IMR-90 (cell line): ENCODE results near the gene MYADM. TPM values are rescaled to one million over a fixed set of nuclear protein-coding genes. Genes with fewer than 3 reads are reported as not detected.

Source experiments
- ATAC-seq: fragments of 200-7000 bp; cut with Tn5 transposase; 2 replicates; pipeline ENCODE4 v1.9.1; 2020; ENCODE audit warnings: low read depth, mild to moderate bottlenecking, moderate library complexity
- BruUV-seq: library from RNA; stranded (reverse); fragments of 400-500 nt; replicated peaks from 2 replicates; lab custom pipeline; 2021; lab: Mats Ljungman, UMichigan
- CTCF ChIA-PET: fragments of 300-600 bp; formaldehyde crosslinking; extraction: SDS; loops from one replicate; lab custom pipeline; 2021; ENCODE audit warnings: antibody characterized with exemption; lab: Yijun Ruan, JAX
- POLR2A ChIA-PET: fragments of 300-600 bp; sonication (Branson Sonifier 250); formaldehyde crosslinking; loops from one replicate; lab custom pipeline; 2022; ENCODE audit warnings: antibody characterized with exemption; ENCODE audit not compliant: unreplicated experiment; lab: Charles Lee
- DNase-seq: peaks from one replicate; pipeline ENCODE4 v3.0.0; 2013
- H2AFZ ChIP-seq: replicated peaks from 2 replicates; pipeline ENCODE3; 2013; ENCODE audit warnings: low read length, mild to moderate bottlenecking; ENCODE audit not compliant: poor library complexity
- H2AK5ac ChIP-seq: 2 replicates; pipeline ENCODE4 v1.6.1; 2013; ENCODE audit warnings: low read depth, low read length, inconsistent platforms
- H2AK9ac ChIP-seq: replicated peaks from 2 replicates; pipeline ENCODE3; 2013; ENCODE audit warnings: mild to moderate bottlenecking, low read depth, low read length, moderate library complexity; ENCODE audit not compliant: poor library complexity
- H2BK120ac ChIP-seq: 2 replicates; pipeline ENCODE4 v1.6.1; 2013; ENCODE audit warnings: low read depth, low read length, inconsistent platforms
- H2BK15ac ChIP-seq: 3 replicates; pipeline ENCODE4 v1.6.1; 2013; ENCODE audit warnings: low read depth, low read length, inconsistent platforms
- H2BK20ac ChIP-seq: 2 replicates; pipeline ENCODE4 v1.6.1; 2013; ENCODE audit warnings: low read depth, mild to moderate bottlenecking, inconsistent platforms, low read length, moderate library complexity
- H2BK5ac ChIP-seq: 2 replicates; pipeline ENCODE4 v1.6.1; 2013; ENCODE audit warnings: mild to moderate bottlenecking, low read depth, low read length, inconsistent platforms; ENCODE audit not compliant: poor library complexity, severe bottlenecking
- H3K14ac ChIP-seq: replicated peaks from 2 replicates; pipeline ENCODE4 v1.6.1; 2013; ENCODE audit warnings: low read depth, low read length, inconsistent platforms
- H3K18ac ChIP-seq: 2 replicates; pipeline ENCODE4 v1.6.1; 2013; ENCODE audit warnings: low read depth, low read length, control low read depth
- H3K23ac ChIP-seq: 2 replicates; pipeline ENCODE4 v1.6.1; 2013; ENCODE audit warnings: low read depth, low read length, inconsistent platforms
- H3K27ac ChIP-seq: 2 replicates; pipeline ENCODE4 v1.5.1; 2013; ENCODE audit warnings: mild to moderate bottlenecking, control low read depth, low read length; ENCODE audit not compliant: insufficient read depth
- H3K27me3 ChIP-seq: 2 replicates; pipeline ENCODE4 v1.6.1; 2013; ENCODE audit warnings: low read length; ENCODE audit not compliant: control insufficient read depth, insufficient read depth
- H3K36me3 ChIP-seq: 2 replicates; pipeline ENCODE4 v1.6.1; 2013; ENCODE audit warnings: low read length, mixed read lengths; ENCODE audit not compliant: control insufficient read depth, insufficient read depth
- H3K4ac ChIP-seq: 2 replicates; pipeline ENCODE4 v1.6.1; 2013; ENCODE audit warnings: low read depth, low read length, inconsistent platforms
- H3K4me1 ChIP-seq: 2 replicates; pipeline ENCODE4 v1.6.1; 2013; ENCODE audit warnings: low read length, mixed read lengths; ENCODE audit not compliant: control insufficient read depth, insufficient read depth
- H3K4me2 ChIP-seq: 2 replicates; pipeline ENCODE4 v1.6.1; 2013; ENCODE audit warnings: low read depth, mild to moderate bottlenecking, control low read depth, low read length, moderate library complexity
- H3K4me3 ChIP-seq: 2 replicates; pipeline ENCODE4 v1.5.1; 2013; ENCODE audit warnings: low read depth, mild to moderate bottlenecking, control low read depth, low read length, moderate library complexity; ENCODE audit not compliant: insufficient read depth
- H3K56ac ChIP-seq: 2 replicates; pipeline ENCODE4 v1.6.1; 2013; ENCODE audit warnings: low read length, inconsistent platforms; ENCODE audit not compliant: insufficient read depth; ENCODE audit errors: extremely low read depth
- H3K79me1 ChIP-seq, 2 experiments: 2 replicates each; pipeline ENCODE4 v1.6.1; 2013; ENCODE audit warnings: low read length in 2 of 2, inconsistent platforms in 1 of 2, low read depth in 1 of 2
- H3K9ac ChIP-seq: 2 replicates; pipeline ENCODE4 v1.6.1; 2013; ENCODE audit warnings: low read depth, low read length, control low read depth
- H3K9me1 ChIP-seq: 2 replicates; pipeline ENCODE4 v1.6.1; 2013; ENCODE audit warnings: low read length, inconsistent platforms; ENCODE audit not compliant: insufficient read depth
- H3K9me3 ChIP-seq: 2 replicates; pipeline ENCODE4 v1.6.1; 2013; ENCODE audit warnings: low read length; ENCODE audit not compliant: control insufficient read depth, insufficient read depth
- H4K20me1 ChIP-seq: 2 replicates; pipeline ENCODE4 v1.6.1; 2013; ENCODE audit warnings: low read length, inconsistent platforms; ENCODE audit not compliant: insufficient read depth
- H4K5ac ChIP-seq: 2 replicates; pipeline ENCODE4 v1.6.1; 2013; ENCODE audit warnings: mild to moderate bottlenecking, low read depth, low read length, control low read depth
- H4K8ac ChIP-seq, 2 experiments: 2 replicates each; pipeline ENCODE4 v1.6.1; 2013; ENCODE audit warnings: low read depth in 2 of 2, low read length in 2 of 2, control low read depth in 1 of 2, inconsistent platforms in 1 of 2
- H4K91ac ChIP-seq: 2 replicates; pipeline ENCODE4 v1.6.1; 2013; ENCODE audit warnings: low read depth, low read length, inconsistent platforms; ENCODE audit not compliant: insufficient read depth
- ELK1 ChIP-seq: fragments of 150-350 bp; IDR thresholded peaks from 2 replicates; pipeline ENCODE4 v1.6.1; 2016; ENCODE audit warnings: low read depth, mild to moderate bottlenecking, low read length, moderate library complexity, borderline replicate concordance
- MXI1 ChIP-seq: IDR thresholded peaks from 2 replicates; pipeline ENCODE4 v1.6.1; 2012; ENCODE audit warnings: low read depth, mild to moderate bottlenecking, low read length, moderate library complexity, borderline replicate concordance
- NFE2L2 ChIP-seq: fragments of 150-350 bp; IDR thresholded peaks from 2 replicates; pipeline ENCODE4 v1.6.1; 2016; ENCODE audit warnings: low read depth, mild to moderate bottlenecking, low read length
- POLR2A ChIP-seq: IDR thresholded peaks from 2 replicates; pipeline ENCODE4 v1.6.1; 2012; ENCODE audit warnings: mild to moderate bottlenecking, low read depth, low read length
- RAD21 ChIP-seq: IDR thresholded peaks from 2 replicates; pipeline ENCODE4 v1.6.1; 2012; ENCODE audit warnings: low read length, improper control_type of control experiment
- SMC3 ChIP-seq: fragments of 150-350 bp; IDR thresholded peaks from 2 replicates; pipeline ENCODE4 v1.6.1; 2016; ENCODE audit warnings: low read depth, mild to moderate bottlenecking, antibody characterized with exemption, low read length, moderate library complexity
- WGBS, 2 experiments: methylation state at CpG; one replicate each; pipeline versions ENCODE4 v1.1.5 to v1.1.7; 2013; ENCODE audit warnings: missing lambda C conversion rate in 2 of 2; ENCODE audit not compliant: insufficient read length in 1 of 2; ENCODE audit errors: extremely low coverage in 2 of 2; 5-methylcytosine and 5-hydroxymethylcytosine counted together
- dilution Hi-C: fragments of 300-500 bp; cut with HindIII; formaldehyde crosslinking; loops from one replicate; pipeline ENCODE4 v1.14.3; 2018; ENCODE audit warnings: low sequenced_read_pairs; ENCODE audit not compliant: unreplicated experiment
- in situ Hi-C: fragments of 300-500 bp; cut with MboI; formaldehyde crosslinking; loops from 3 replicates; pipeline ENCODE4 v1.14.3; 2019; ENCODE audit warnings: low sequenced_read_pairs, inconsistent platforms, mixed read lengths
- intact Hi-C: fragments of 100-400 bp; cut with micrococcal nuclease; formaldehyde crosslinking; loops from 2 replicates; pipeline ENCODE4 v1.10.0; 2022
- polyA plus RNA-seq, 3 experiments: library from polyadenylated mRNA; depleted of rRNA; stranded (reverse); fragments of >200 nt; gene quantifications; 2 replicates each; pipeline ENCODE4 v1.2.3, GENCODE V29; 2012; ENCODE audit warnings: low replicate concordance in 1 of 3
- total RNA-seq: library from RNA; depleted of rRNA; stranded (reverse); fragments of >200 nt; gene quantifications from 2 replicates; pipeline ENCODE4 v1.2.3, GENCODE V29; 2012
- TF ChIP-seq, protein P1 (sequence below): conservative IDR thresholded peaks from 2 replicates; pipeline ENCODE4 v1.5.1; 2012; ENCODE audit warnings: mild to moderate bottlenecking, low read depth, low read length, improper control_type of control experiment
- TF ChIP-seq, protein P2 (sequence below): fragments of 150-350 bp; IDR thresholded peaks from 2 replicates; pipeline ENCODE4 v1.6.1; 2017; ENCODE audit warnings: mild to moderate bottlenecking, antibody characterized with exemption, low read length, low read depth

MYADM gene
- total and polyA plus RNA-seq, 2 of the 4 experiments (the other 2 are of a cell fraction), result 4.8 to 96.1 TPM

DNA sequence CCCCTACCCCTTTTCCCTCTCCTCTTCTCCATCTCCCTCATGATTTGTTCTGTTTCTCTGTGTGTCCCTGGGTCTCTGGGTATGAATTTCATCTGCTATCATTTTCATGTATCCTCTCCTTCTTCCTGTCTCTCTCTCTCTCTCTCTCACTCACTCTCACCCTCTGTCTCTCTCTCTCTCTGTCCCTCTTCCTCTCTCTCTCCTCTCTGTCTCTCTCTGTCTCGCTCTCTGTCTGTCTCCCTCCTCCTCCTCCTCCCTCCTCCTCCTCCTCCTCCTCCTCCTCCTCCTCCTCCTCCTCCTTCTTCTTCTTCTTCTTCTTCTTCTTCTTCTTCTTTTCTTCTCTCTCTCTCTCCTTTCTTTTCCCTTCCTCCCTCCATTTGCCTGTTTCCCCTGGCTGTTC, 38.1 kb downstream of the MYADM start:
- TF ChIP-seq MXI1 (no peak), POLR2A (no peak), NFE2L2 (no peak), SMC3 (no peak), ELK1 (no peak), RAD21 (no peak)
- TF ChIP-seq, protein P1, sequence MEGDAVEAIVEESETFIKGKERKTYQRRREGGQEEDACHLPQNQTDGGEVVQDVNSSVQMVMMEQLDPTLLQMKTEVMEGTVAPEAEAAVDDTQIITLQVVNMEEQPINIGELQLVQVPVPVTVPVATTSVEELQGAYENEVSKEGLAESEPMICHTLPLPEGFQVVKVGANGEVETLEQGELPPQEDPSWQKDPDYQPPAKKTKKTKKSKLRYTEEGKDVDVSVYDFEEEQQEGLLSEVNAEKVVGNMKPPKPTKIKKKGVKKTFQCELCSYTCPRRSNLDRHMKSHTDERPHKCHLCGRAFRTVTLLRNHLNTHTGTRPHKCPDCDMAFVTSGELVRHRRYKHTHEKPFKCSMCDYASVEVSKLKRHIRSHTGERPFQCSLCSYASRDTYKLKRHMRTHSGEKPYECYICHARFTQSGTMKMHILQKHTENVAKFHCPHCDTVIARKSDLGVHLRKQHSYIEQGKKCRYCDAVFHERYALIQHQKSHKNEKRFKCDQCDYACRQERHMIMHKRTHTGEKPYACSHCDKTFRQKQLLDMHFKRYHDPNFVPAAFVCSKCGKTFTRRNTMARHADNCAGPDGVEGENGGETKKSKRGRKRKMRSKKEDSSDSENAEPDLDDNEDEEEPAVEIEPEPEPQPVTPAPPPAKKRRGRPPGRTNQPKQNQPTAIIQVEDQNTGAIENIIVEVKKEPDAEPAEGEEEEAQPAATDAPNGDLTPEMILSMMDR, result no peak
- TF ChIP-seq, protein P2, sequence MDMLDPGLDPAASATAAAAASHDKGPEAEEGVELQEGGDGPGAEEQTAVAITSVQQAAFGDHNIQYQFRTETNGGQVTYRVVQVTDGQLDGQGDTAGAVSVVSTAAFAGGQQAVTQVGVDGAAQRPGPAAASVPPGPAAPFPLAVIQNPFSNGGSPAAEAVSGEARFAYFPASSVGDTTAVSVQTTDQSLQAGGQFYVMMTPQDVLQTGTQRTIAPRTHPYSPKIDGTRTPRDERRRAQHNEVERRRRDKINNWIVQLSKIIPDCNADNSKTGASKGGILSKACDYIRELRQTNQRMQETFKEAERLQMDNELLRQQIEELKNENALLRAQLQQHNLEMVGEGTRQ, result no peak
- ChIA-PET POLR2A (no interaction called here), CTCF (interaction anchor here (0.5 to 1.8 kb wide), 4 partner anchors 29 to 124 kb away, joined by 3 to 9 read pairs (median 3); no protein-coding TSS in a partner anchor)
- Histone ChIP-seq H2BK20ac (no peak overlapping the region), H2BK120ac (no peak overlapping the region), H2AK5ac (no peak overlapping the region), H4K91ac (no peak overlapping the region), H3K9ac (no peak overlapping the region), H4K8ac (no peak overlapping the region), H2BK15ac (no peak overlapping the region), H3K4me3 (no peak overlapping the region), H3K9me3 (no peaks in the 10 kb centered on the region), H2AK9ac (no peak overlapping the region), H3K27me3 (peaks cover 30% of the 10 kb centered on the region), H3K36me3 (no peaks in the 10 kb centered on the region), H3K18ac (no peak overlapping the region), H3K79me1 (no peaks in the 10 kb centered on the region), H3K14ac (no peak overlapping the region), H3K27ac (no peak overlapping the region), H2AFZ (no peak overlapping the region), H3K56ac (no peak overlapping the region), H3K4ac (no peak overlapping the region), H3K9me1 (no peaks in the 10 kb centered on the region), H2BK5ac (no peak overlapping the region), H4K20me1 (no peaks in the 10 kb centered on the region), H3K23ac (no peak overlapping the region), H3K4me2 (no peak overlapping the region), H3K4me1 (peaks cover 5% of the 10 kb centered on the region; the same call in 1 of the 2 replicates), H4K5ac (no peak overlapping the region)
- no CpG with 5 or more reads among the region's 1 CpG for WGBS, 2 experiments
- DNase-seq (no peak), ATAC-seq (no peak)
- BruUV-seq, result no TSS peak
- in situ Hi-C loops (no loop called here), intact Hi-C loops (loop anchor here (1.0 kb wide), 1 partner anchor 119 kb away; no protein-coding TSS in a partner anchor), dilution Hi-C loops (no loop called here)
